MM.1S (cell line): ENCODE data around the gene TDRD3.

Experiments
- DNase-seq: peaks from one replicate; pipeline ENCODE4 v3.0.0-alpha.2; 2015
- H2AFZ ChIP-seq: fragments of 300-600 bp; sonication (generic); 2 replicates; pipeline ENCODE4 v1.6.0; 2016; ENCODE audit warnings: antibody characterized with exemption, low read length
- H3F3A ChIP-seq: fragments of 300-600 bp; sonication (generic); 2 replicates; pipeline ENCODE4 v1.6.1; 2016; ENCODE audit warnings: mild to moderate bottlenecking, antibody characterized with exemption, low read length, moderate library complexity, mixed read lengths; ENCODE audit not compliant: insufficient read depth
- H3K27ac ChIP-seq: fragments of 300-600 bp; sonication (generic); 2 replicates; pipeline ENCODE4 v1.5.1; 2016; ENCODE audit warnings: mild to moderate bottlenecking, low read length
- H3K27me3 ChIP-seq: fragments of 300-600 bp; sonication (generic); replicated peaks from 2 replicates; pipeline ENCODE4 v1.6.0; 2016; ENCODE audit warnings: low read length; ENCODE audit not compliant: insufficient read depth
- H3K36me3 ChIP-seq: fragments of 300-600 bp; sonication (generic); replicated peaks from 2 replicates; pipeline ENCODE4 v1.6.1; 2016; ENCODE audit warnings: mild to moderate bottlenecking, low read length, mixed read lengths; ENCODE audit not compliant: insufficient read depth
- H3K4me1 ChIP-seq: fragments of 300-600 bp; sonication (generic); 2 replicates; pipeline ENCODE4 v1.6.1; 2016; ENCODE audit warnings: low read length, mixed read lengths
- H3K4me2 ChIP-seq: fragments of 300-600 bp; sonication (generic); 2 replicates; pipeline ENCODE4 v1.6.0; 2016; ENCODE audit warnings: low read depth, low read length
- H3K4me3 ChIP-seq: fragments of 300-600 bp; sonication (generic); 2 replicates; pipeline ENCODE4 v1.5.1; 2016; ENCODE audit warnings: low read length, mixed read lengths
- H3K79me2 ChIP-seq: fragments of 300-600 bp; sonication (generic); 2 replicates; pipeline ENCODE4 v1.6.1; 2016; ENCODE audit warnings: mixed run types, low read length, mixed read lengths
- H3K9ac ChIP-seq: fragments of 300-600 bp; sonication (generic); 2 replicates; pipeline ENCODE4 v1.6.1; 2016; ENCODE audit warnings: low read length, mixed read lengths
- H3K9me2 ChIP-seq: fragments of 300-600 bp; sonication (generic); replicated peaks from 2 replicates; pipeline ENCODE4 v1.6.1; 2016; ENCODE audit warnings: mild to moderate bottlenecking, low read length, mixed read lengths; ENCODE audit not compliant: insufficient read depth
- H3K9me3 ChIP-seq: fragments of 300-600 bp; sonication (generic); replicated peaks from 2 replicates; pipeline ENCODE4 v1.6.1; 2016; ENCODE audit warnings: mild to moderate bottlenecking, low read length, mixed read lengths; ENCODE audit not compliant: insufficient read depth
- H4K20me1 ChIP-seq: fragments of 300-600 bp; sonication (generic); 2 replicates; pipeline ENCODE4 v1.6.1; 2016; ENCODE audit warnings: mild to moderate bottlenecking, low read length, moderate library complexity, mixed read lengths; ENCODE audit not compliant: insufficient read depth
- EZH2 ChIP-seq: fragments of 300-600 bp; sonication (generic); optimal IDR thresholded peaks from 2 replicates; pipeline ENCODE3; 2017; ENCODE audit warnings: low read depth, mild to moderate bottlenecking, antibody characterized with exemption, low read length, mixed read lengths
- EZH2phosphoT487 ChIP-seq: fragments of 300-600 bp; sonication (generic); IDR thresholded peaks from 2 replicates; pipeline ENCODE4 v1.6.1; 2018; ENCODE audit warnings: antibody characterized with exemption, low read length
- TF ChIP-seq, protein P1 (sequence below): fragments of 300-600 bp; sonication (generic); IDR thresholded peaks from 2 replicates; pipeline ENCODE4 v1.5.1; 2016; ENCODE audit warnings: antibody characterized with exemption, low read length, mixed read lengths

The TDRD3 gene

DNA sequence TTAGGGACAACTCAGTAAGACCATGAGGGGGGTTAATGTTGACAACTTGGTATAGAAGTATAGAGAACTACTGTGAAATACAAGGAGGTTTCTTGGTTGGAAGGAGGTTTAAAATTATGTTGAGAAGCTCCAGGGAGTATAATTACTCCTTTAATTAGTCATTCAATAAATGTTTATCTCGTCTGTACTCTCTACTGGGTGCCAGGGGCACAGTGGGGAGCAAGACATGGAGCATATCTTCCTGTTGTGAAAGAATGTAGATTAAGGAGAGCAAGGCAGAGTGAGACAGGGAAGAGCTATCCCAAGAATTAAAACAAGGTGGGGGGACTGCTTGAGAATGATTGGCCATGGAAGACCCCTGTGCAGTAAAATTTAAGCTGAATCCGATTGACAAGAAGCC is 33.7 kb upstream of the TDRD3 start:
- no peaks in the 10 kb centered on the region for H3K4me1 ChIP-seq
- no peak overlapping the region for H3K27ac ChIP-seq
- H3K9ac ChIP-seq, result no peak overlapping the region
- H3F3A ChIP-seq, result no peaks in the 10 kb centered on the region
- no peaks in the 10 kb centered on the region for H3K9me3 ChIP-seq
- no peak overlapping the region for H3K4me3 ChIP-seq
- no peak overlapping the region for H3K4me2 ChIP-seq
- H2AFZ ChIP-seq, result no peak overlapping the region
- H3K27me3 ChIP-seq, result no peaks in the 10 kb centered on the region
- no peaks in the 10 kb centered on the region for H3K9me2 ChIP-seq
- H4K20me1 ChIP-seq, result no peaks in the 10 kb centered on the region
- no peaks in the 10 kb centered on the region for H3K36me3 ChIP-seq
- H3K79me2 ChIP-seq, result no peaks in the 10 kb centered on the region
- no peak for DNase-seq
- TF ChIP-seq, protein P1, sequence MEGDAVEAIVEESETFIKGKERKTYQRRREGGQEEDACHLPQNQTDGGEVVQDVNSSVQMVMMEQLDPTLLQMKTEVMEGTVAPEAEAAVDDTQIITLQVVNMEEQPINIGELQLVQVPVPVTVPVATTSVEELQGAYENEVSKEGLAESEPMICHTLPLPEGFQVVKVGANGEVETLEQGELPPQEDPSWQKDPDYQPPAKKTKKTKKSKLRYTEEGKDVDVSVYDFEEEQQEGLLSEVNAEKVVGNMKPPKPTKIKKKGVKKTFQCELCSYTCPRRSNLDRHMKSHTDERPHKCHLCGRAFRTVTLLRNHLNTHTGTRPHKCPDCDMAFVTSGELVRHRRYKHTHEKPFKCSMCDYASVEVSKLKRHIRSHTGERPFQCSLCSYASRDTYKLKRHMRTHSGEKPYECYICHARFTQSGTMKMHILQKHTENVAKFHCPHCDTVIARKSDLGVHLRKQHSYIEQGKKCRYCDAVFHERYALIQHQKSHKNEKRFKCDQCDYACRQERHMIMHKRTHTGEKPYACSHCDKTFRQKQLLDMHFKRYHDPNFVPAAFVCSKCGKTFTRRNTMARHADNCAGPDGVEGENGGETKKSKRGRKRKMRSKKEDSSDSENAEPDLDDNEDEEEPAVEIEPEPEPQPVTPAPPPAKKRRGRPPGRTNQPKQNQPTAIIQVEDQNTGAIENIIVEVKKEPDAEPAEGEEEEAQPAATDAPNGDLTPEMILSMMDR, result no peak
- TF ChIP-seq EZH2phosphoT487, result no peak
- no peak for TF ChIP-seq EZH2

DNA sequence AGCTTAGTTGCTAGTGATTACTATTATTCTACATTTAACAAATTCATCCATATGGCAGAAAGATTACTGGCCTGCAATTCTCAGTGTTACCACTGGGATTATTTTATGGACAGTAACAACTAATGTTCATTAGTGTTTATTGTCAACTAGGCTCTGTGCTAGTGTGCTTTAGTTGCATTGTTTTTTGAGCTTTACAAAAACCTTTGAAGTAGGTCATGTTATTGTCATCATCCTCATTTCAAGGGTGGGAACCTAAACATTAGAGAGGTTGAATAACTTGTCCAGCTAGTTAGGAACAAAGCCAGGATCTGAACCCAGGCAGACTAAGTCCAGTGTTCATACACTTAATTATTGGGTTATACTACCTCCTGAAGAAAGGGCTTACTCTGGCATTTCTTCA is 27.8 kb upstream of the TDRD3 start:
- Histone ChIP-seq H3K4me2 (no peak overlapping the region), H4K20me1 (no peaks in the 10 kb centered on the region), H2AFZ (no peak overlapping the region), H3K4me1 (no peaks in the 10 kb centered on the region), H3K27ac (no peak overlapping the region), H3K9ac (no peak overlapping the region), H3K9me2 (no peaks in the 10 kb centered on the region), H3K36me3 (no peaks in the 10 kb centered on the region), H3K79me2 (no peaks in the 10 kb centered on the region), H3K9me3 (no peaks in the 10 kb centered on the region), H3K27me3 (no peaks in the 10 kb centered on the region), H3F3A (no peaks in the 10 kb centered on the region), H3K4me3 (no peak overlapping the region)
- TF ChIP-seq, protein P1, result no peak
- no peak for TF ChIP-seq EZH2
- no peak for TF ChIP-seq EZH2phosphoT487
- DNase-seq, result no peak

DNA sequence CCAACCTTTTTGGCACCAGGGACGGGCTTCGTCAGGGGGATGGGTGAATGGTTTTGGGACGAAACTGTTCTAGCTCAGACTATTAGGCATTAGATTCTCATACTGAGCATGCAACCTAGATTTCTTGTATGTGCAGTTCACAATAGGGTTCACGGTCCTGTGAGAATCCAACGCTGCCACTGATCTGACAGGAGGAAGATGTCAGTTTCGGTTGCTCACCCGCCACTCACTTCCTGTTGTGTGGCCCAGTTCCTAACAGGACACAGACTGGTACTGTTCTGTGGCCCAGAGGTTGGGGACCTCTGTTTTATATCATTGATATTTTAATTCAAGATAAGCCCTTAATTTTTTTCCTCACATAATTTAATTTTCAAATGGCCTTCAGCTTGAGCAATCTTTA is 26.7 kb upstream of the TDRD3 start:
- Histone ChIP-seq H3K9me2 (no peaks in the 10 kb centered on the region), H3K36me3 (no peaks in the 10 kb centered on the region), H3K27me3 (no peaks in the 10 kb centered on the region), H3K9me3 (no peaks in the 10 kb centered on the region), H2AFZ (no peak overlapping the region), H3K4me1 (no peaks in the 10 kb centered on the region), H3K4me2 (no peak overlapping the region), H3K4me3 (no peak overlapping the region), H3K79me2 (no peaks in the 10 kb centered on the region), H3K27ac (no peak overlapping the region), H3K9ac (no peak overlapping the region), H4K20me1 (no peaks in the 10 kb centered on the region), H3F3A (no peaks in the 10 kb centered on the region)
- TF ChIP-seq, protein P1, result no peak
- no peak for TF ChIP-seq EZH2phosphoT487
- TF ChIP-seq EZH2, result no peak
- DNase-seq, result no peak
